Lung (tissue), 4 donors: Measurements from ENCODE around the gene KIAA0513. TPM values are rescaled to one million over a fixed set of nuclear protein-coding genes. Genes with fewer than 3 reads are reported as not detected.

ENCODE experiments used
- polyA plus RNA-seq, 2 donors: library from polyadenylated mRNA; stranded (reverse); fragments of 200-250 nt; gene quantifications; one replicate each; pipeline ENCODE4 v1.2.1, GENCODE V29; 2013
- total RNA-seq, 2 donors: library from RNA; depleted of rRNA in 1 of 2; stranded (reverse); fragments of >200 nt in 1 of 2; gene quantifications; one replicate each; pipeline ENCODE4 v1.2.1, GENCODE V29; 2014 to 2021
- donor health status: Bipolar disorder and iron deficiency.
- donor health status: healthy.
- donor health status: DM: yes; HTN: yes; CAD: no.

The KIAA0513 gene
- total and polyA plus RNA-seq, 4 donors, result 10.4 to 23.5 (median 12.0) TPM

Other genes with a start within 250 kb of the KIAA0513 start
- gene CRISPLD2, start 207.8 kb upstream of the KIAA0513 start, total RNA-seq, result 100 to 1,000 TPM in 1 of 2 donors, 10 to 100 TPM in 1; 31.3 to 136 TPM
- gene CRISPLD2, start 207.8 kb upstream of the KIAA0513 start, polyA plus RNA-seq, result 10 to 100 TPM; 30.3 to 53.7 TPM
- 10 to 100 TPM; 51.7 to 61.1 TPM for gene ZDHHC7, start 16.3 kb upstream of the KIAA0513 start, total RNA-seq
- gene ZDHHC7, start 16.3 kb upstream of the KIAA0513 start, polyA plus RNA-seq, result 10 to 100 TPM; 23.6 to 39.1 TPM
- 10 to 100 TPM; 22.6 to 49.0 TPM for gene CIBAR2, start 84.7 kb downstream of the KIAA0513 start, total RNA-seq
- 10 to 100 TPM; 11.8 to 15.2 TPM for gene CIBAR2, start 84.7 kb downstream of the KIAA0513 start, polyA plus RNA-seq